ENCODE data around the gene PXYLP1.

GRCh38 chr3:141231101-141231951, at the start of gene PXYLP1:
- TF ChIP-seq CTCF (IDR thresholded peaks at IDR 0.05) (peak; percentile 58 to 95 (median 81)), POLR2AphosphoS5 (IDR thresholded peaks at IDR 0.05) (peak; percentile 57)

Data from prostate gland (tissue), 2 donors.